ENCODE measurements around the gene TTC34.
A peak's percentile ranks its signal among the peaks of the same experiment; 100 is the strongest.

Gene TTC34

GRCh38 chr1:2590233-2591141 lies 211.0 kb downstream of the TTC34 start:
- DNase-seq (ENCODE audit: low spot score), result no peak

GRCh38 chr1:2589431-2590232 lies 211.9 kb downstream of the TTC34 start:
- no peak for DNase-seq (ENCODE audit: low spot score)

DNA sequence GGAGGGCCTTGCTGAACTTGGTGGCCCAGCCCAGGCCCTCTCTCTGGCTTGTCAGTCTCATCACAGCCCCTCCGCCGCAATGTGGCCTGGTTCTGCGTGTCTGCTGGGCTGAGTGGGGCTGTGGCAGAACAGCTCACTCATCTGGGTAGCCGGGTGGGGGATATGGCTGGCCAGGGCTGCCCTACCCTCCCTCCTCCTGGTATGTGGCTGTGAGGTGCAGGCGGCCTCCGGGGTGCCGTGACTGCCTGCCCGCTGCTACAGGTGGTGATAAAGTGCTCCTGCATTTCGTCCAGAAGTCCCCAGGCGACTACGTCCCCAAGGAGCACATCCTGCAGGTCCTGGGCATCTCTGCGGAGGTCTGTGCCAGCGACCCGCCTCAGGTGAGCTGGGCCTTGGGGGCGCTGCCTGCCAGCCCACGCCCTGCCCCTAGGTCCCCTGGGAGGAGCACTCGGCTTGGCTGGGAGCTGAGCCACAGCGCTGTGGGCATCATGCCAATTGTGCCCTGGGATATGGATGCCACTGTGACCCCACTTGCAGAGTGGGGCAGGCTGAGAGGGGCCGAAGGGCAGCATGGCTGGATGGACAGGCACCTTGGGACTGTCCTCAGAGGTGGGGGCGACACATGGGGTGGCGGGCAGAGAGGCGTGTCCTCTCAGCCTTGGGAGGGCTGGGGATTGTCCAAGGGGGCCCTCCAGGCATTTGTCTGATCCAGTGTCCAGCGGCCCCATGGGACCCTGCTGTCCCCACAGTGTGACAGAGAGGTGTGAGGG lies 212.6 kb downstream of the TTC34 start:
- DNase-seq (ENCODE audit: low spot score), result no peak

DNA sequence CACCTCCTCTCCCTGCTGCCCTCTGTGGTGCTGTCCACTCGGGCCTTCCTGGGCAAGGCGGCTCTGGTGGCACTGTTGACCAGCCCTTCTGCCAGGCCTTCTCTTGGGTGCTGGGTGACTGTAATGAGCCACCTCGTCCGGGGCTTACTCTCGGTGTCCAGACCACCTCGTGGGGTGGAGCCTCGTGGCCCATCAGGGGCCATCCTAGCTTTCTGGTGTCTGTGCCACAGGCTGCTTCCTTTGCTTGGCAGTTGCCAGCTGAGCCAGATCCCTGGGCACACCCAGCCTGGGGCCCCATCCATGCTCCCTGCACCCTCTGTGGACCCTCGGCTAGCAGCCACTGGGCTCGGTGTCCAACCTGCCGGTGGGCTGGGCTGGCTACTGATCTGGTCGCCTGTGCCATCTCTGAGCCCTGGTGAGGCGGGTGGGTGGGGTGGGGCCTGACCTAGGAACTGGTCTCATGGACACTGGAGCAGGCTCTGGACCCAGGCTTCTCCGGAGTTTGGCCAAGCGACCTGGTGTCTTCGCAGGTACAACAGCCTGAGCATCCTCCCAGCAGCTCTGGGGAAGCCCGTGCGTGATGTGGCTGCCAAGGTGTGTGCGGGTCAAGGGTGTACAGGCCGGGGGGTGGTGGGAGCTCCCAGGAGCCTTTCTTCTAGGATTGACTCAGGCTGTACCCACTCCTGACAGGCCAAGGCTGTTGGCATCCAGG lies 213.5 kb downstream of the TTC34 start:
- no peak for DNase-seq (ENCODE audit: low spot score)

- no peak for DNase-seq (ENCODE audit: low spot score)
These were observed 214.2 kb downstream of the TTC34 start for GRCh38 chr1:2587071-2587859.

DNA sequence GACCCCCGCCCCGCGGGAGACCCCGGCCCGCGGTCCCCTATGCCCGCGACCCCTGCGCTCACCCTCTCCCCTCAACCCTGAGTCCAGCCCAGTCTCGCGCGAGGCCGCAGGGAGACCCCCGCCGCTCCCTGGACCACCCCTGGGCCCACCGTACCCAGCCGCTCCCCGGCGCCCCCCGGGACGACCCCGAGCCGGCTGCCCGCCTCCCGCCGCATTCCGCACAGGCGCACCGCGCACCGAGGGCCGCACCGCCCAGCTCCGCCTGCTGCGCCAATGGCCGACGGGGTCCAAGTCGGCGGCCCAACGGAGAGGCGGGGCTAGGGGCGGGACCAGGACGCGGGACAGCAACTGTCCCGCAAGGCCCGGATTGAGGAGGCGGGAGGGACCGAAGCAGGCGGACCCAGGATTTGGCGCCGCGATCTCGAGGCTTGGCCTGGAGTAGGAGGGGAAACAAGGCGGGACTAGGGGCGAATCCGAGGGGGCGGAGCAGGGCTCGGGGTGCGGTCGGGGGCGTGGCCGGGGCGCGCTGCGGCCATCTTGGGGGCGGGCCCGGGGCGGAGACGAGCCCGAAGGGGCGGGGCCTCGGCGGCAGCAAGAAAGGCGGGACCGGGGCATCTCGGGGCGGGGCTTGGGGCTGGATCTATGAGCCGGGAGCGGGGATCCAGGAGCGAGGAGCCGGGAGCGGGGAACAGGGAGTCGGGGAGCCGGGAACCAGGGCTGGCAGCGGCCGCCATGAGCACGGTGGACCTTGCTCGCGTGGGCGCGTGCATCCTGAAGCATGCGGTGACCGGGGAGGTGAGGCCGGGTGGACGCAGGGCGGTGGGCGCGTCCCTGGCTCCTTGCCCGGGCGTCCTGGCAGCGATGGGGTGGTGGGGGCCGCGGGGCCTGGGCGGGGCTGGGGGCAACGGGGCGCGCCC lies 215.1 kb downstream of the TTC34 start, which contains the start of gene PRXL2B:
Gene PRXL2B, plus strand, starts transcription at position 624 of the 917 bp plus-strand sequence. Its CDS starts 109 bp downstream, at position 733.
- DNase-seq (ENCODE audit: low spot score), result peak; percentile 99
